Measurements from ENCODE around the gene ZAR1L.

The ZAR1L gene

DNA sequence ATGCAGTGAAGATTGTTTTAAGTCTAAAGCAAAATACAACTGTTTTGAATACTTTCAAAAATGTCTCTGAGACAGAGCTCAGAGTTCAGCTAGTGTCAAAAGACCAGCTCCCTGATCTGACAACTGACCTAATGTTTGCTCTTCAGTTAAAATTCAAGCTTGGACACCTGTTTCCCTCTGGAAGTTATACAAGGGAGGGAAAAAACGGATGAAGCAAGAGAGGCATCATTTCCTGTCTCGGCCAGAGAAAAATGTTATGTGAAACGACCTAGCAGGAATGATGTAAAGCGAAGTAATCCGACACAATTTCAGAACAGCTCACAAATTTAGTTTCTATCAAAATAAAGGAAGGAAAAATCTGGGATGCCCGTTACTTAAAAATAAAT, 59.4 kb downstream of the ZAR1L start:
- DNase-seq (ENCODE audit: low spot score) = no peak

- no peak for DNase-seq (ENCODE audit: low spot score)
Observed at GRCh38 chr13:32254916-32255723, 60.0 kb downstream of the ZAR1L start.

DNA sequence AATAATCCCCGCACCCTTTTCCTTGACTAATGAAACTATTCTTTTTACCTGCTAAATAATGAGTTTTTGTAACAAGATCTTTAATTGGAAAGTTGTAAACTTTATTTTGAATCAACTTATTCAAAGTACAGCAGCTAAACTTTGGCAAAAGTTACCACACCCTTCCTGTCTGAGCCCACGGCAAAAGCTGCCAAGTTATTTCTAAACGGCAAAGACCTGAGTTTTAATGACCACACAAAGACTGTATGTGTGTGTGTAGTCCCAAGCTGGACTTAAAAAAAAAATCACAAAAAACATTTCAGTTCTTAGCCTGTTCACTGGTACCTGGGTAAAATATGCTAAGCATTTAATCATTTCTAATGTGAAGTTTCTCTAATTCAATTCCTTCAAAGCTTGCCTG, 60.7 kb downstream of the ZAR1L start:
- no peak for DNase-seq (ENCODE audit: low spot score)

DNA sequence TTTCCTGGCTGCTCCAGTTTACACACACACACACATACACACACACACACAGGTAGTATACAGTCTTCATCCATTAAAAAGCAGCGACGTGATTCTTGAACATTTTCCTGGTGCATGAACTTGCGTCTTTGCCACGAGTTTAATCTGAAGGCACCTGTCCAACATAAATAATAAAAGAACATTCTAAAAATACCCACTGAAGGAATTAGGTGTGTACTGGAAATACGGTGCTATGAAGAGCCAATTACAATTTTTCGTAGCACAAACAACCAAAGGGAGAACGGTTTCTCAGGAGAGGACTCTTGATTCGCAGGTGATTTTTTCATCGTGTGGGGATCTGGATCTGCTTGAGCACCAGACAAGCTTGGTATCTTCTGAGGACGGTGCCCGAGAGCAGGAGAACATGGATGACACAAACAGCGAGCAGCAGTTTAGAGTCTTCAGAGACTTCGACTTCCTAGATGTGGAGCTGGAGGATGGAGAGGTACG, 61.2 kb downstream of the ZAR1L start:
- DNase-seq (ENCODE audit: low spot score) = no peak

All from activated CD4-positive, alpha-beta T cell treated with anti-CD3 and anti-CD28 coated beads, Interleukin-2, Interleukin-4, amounts not matched to agents 100 ng/mL and 50 ng/mL, durations not matched to agents 16 hours and 8 hours (primary cell).